Panc1 (cell line): Measurements from ENCODE around the gene TRIM29.

ENCODE experiments used
- CTCF ChIP-seq: fragments of 450-650 bp; IDR thresholded peaks from 2 replicates; pipeline ENCODE4 v1.5.1; 2017; ENCODE audit warnings: mild to moderate bottlenecking
- POLR2AphosphoS5 ChIP-seq: IDR thresholded peaks from 2 replicates; pipeline ENCODE4 v1.6.1; 2012; ENCODE audit warnings: mild to moderate bottlenecking, low read depth, low read length, moderate library complexity
- REST ChIP-seq, 2 experiments: IDR thresholded peaks; 2 replicates each; pipeline ENCODE4 v1.6.1; 2011 to 2012; ENCODE audit warnings: low read depth in 2 of 2, control low read depth in 1 of 2, low read length in 1 of 2, mild to moderate bottlenecking in 1 of 2, moderate library complexity in 1 of 2; ENCODE audit not compliant: insufficient read depth in 1 of 2
- SIN3A ChIP-seq: IDR thresholded peaks from 2 replicates; pipeline ENCODE4 v1.6.1; 2012; ENCODE audit warnings: low read depth, mild to moderate bottlenecking, low read length, moderate library complexity, borderline replicate concordance; ENCODE audit not compliant: insufficient read depth

GRCh38 chr11:120173807-120174206, 35.9 kb upstream of the TRIM29 start:
- TF ChIP-seq SIN3A, result no peak
- no peak for TF ChIP-seq REST (IDR thresholded peaks at IDR 0.05; ENCODE audit: insufficient read depth in 1 of 2, low read depth in 2 of 2, low read length in 1 of 2)
- TF ChIP-seq CTCF, result no peak
- no peak for TF ChIP-seq POLR2AphosphoS5
